Measurements from ENCODE around the gene THAP4. TPM values are rescaled to one million over a fixed set of nuclear protein-coding genes. Genes with fewer than 3 reads are reported as not detected.

Gene THAP4
- total RNA-seq, 1 donor from 2014 or later, result 54.8 TPM

DNA sequence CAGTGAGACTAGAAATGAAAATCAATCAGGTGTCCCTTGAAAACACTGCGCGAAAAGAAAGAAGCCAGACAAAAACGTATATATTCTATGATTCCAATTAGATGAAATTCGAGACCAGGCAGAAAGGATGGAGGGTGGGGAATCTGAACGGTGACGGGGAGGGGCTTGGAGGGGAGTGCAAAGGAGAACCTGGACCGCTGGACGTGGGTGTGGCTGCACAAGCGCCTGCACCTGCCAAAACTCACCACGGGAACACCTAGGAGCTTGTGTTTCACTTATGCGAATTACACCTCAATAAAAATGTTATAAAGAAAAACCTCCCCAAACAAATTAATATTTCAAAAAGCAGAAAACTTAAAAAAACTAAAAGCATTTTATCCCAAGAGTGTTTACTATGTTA lies 21.9 kb downstream of the THAP4 start:
- Histone ChIP-seq H3K4me3 (ENCODE audit: low read depth, low read length) (no peak overlapping the region), H3K27me3 (ENCODE audit: control insufficient read depth, insufficient read depth, low read length) (no peaks in the 10 kb centered on the region), H3K36me3 (ENCODE audit: control insufficient read depth, insufficient read depth, low read length) (peaks cover 6% of the 10 kb centered on the region)
- TF ChIP-seq, protein P1, sequence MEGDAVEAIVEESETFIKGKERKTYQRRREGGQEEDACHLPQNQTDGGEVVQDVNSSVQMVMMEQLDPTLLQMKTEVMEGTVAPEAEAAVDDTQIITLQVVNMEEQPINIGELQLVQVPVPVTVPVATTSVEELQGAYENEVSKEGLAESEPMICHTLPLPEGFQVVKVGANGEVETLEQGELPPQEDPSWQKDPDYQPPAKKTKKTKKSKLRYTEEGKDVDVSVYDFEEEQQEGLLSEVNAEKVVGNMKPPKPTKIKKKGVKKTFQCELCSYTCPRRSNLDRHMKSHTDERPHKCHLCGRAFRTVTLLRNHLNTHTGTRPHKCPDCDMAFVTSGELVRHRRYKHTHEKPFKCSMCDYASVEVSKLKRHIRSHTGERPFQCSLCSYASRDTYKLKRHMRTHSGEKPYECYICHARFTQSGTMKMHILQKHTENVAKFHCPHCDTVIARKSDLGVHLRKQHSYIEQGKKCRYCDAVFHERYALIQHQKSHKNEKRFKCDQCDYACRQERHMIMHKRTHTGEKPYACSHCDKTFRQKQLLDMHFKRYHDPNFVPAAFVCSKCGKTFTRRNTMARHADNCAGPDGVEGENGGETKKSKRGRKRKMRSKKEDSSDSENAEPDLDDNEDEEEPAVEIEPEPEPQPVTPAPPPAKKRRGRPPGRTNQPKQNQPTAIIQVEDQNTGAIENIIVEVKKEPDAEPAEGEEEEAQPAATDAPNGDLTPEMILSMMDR (IDR thresholded peaks at IDR 0.05; ENCODE audit: insufficient read depth, low read length, severe bottlenecking), result no peak
- FAIRE-seq, result no peak
- DNase-seq (ENCODE audit: low read depth), result no peak

DNA sequence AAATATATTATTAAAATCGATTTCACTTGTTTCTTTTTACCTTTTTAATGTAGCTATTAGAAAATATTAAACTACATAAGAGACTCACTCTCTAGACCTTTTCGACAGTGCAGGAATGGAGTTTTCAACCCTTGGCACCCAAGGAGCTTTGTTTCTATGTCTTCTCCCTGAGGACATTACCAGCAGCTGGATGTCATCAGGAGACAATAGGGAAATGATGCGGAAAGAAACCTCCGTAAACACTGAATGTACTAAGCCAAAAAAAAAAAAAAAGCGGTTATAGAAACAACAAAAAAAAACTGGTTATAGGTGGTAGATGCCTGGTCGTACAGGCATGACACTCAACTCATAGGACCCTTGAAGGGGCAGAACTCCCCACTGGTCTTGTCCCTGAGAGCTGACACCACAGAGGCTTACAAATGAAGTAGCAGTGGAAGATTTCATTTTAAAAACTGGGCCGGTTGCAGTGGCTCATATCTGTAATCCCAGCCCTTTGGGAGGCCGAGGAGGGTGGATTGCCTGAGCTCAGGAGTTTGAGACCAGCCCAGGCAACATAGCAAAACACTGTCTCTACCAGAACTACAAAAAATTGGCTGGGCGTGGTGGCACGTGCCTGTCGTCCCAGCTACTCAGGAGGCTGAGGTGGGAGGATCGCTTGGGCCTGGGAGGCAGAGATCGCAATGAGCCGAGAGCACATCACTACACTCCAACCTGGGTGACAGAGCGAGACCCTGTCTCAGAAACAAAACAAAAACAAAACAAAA lies 23.8 kb downstream of the THAP4 start:
- no peaks in the 10 kb centered on the region for H3K27me3 ChIP-seq (ENCODE audit: control insufficient read depth, insufficient read depth, low read length)
- H3K36me3 ChIP-seq (ENCODE audit: control insufficient read depth, insufficient read depth, low read length), result peaks cover 2% of the 10 kb centered on the region
- TF ChIP-seq, protein P1 (IDR thresholded peaks at IDR 0.05; ENCODE audit: insufficient read depth, low read length, severe bottlenecking), result no peak
- FAIRE-seq, result no peak
- DNase-seq (ENCODE audit: low read depth), result no peak
- H3K4me3 ChIP-seq (ENCODE audit: low read depth, low read length), result no peak overlapping the region

GRCh38 chr2:241612156-241613016 lies 24.6 kb downstream of the THAP4 start:
- DNase-seq (ENCODE audit: low read depth), result no peak
- no peaks in the 10 kb centered on the region for H3K27me3 ChIP-seq (ENCODE audit: control insufficient read depth, insufficient read depth, low read length)
- no peaks in the 10 kb centered on the region for H3K36me3 ChIP-seq (ENCODE audit: control insufficient read depth, insufficient read depth, low read length)
- TF ChIP-seq, protein P1 (IDR thresholded peaks at IDR 0.05; ENCODE audit: insufficient read depth, low read length, severe bottlenecking), result no peak
- no peak for FAIRE-seq
- H3K4me3 ChIP-seq (ENCODE audit: low read depth, low read length), result no peak overlapping the region

DNA sequence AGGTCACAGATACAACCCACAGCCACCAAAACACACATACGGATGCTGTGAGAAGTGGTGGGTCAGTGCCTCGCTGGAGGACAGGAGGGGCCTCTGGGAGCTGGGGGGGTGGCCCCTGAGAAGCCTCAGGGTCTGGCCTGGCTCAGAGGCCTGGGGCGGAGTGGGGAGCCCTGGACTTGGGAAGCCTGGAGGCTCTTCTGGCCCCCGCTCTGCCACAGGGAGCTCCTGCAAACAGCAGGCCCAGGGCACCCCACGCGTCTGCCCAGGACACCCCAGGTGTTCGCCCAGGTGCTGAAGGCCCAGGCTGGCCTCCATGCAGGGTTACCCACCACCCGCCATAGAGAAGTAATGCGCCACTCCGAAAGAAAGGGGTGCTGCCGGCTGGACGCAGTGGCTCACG lies 25.9 kb downstream of the THAP4 start:
- no peak for DNase-seq (ENCODE audit: low read depth)
- Histone ChIP-seq H3K4me3 (ENCODE audit: low read depth, low read length) (no peak overlapping the region), H3K27me3 (ENCODE audit: control insufficient read depth, insufficient read depth, low read length) (no peaks in the 10 kb centered on the region), H3K36me3 (ENCODE audit: control insufficient read depth, insufficient read depth, low read length) (peaks cover 10% of the 10 kb centered on the region)
- FAIRE-seq, result no peak
- TF ChIP-seq, protein P1 (IDR thresholded peaks at IDR 0.05; ENCODE audit: insufficient read depth, low read length, severe bottlenecking), result no peak

DNA sequence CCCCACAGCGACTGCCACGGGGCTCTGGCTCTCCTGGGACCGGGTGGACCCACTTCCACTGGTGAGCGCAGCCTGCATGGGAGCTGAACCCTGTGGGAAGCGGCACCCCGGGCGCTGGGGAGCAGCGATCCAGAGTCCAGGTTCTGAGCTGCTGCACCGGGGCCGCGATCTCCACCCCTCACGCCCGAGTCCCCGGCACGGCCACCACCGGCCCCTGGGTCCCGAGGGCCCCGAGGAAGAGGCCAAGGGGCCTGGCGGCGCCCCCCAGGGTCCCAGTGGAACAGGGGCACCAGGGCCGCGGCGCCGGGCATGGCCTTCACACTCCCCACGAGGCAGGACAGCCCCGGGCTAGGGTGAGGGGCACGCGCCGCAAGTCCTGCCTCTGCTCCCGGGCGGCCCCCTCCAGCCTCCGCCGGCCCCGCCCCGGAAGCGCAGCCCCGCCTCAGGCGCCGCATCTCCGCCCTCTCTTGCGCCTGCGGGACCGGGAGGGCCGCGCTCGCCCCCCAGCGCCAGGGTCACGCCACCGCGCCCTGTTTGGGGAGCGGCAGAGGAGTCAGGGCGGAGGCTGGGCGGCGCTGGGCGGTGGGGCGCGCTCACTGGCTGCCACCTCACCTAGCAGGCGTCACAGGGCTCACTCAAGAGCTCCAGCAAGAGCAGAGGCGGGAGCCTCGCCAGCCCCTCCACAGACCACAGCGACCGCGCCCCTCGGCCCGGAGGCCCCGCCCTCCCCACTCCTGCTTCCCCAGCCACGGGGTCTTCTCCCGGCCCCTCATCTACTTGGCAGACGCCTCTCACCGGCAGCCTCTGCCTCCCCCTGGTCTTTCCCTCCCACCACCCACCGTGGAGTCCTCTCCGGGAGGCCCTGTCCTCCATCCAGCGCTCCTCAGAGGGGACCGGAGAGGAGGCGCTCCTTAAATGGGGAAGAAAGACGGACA lies 26.8 kb downstream of the THAP4 start:
- DNase-seq (ENCODE audit: low read depth) (peak; percentile 72), FAIRE-seq (no peak)
- H3K36me3 ChIP-seq (ENCODE audit: control insufficient read depth, insufficient read depth, low read length), result peaks cover 12% of the 10 kb centered on the region
- peak overlapping the region; percentile 42 for H3K4me3 ChIP-seq (ENCODE audit: low read depth, low read length)
- TF ChIP-seq, protein P1 (IDR thresholded peaks at IDR 0.05; ENCODE audit: insufficient read depth, low read length, severe bottlenecking), result peak; percentile 52
- H3K27me3 ChIP-seq (ENCODE audit: control insufficient read depth, insufficient read depth, low read length), result no peaks in the 10 kb centered on the region
